Activated naive CD4-positive, alpha-beta T cell treated with Interleukin-2 at 50 U/mL for 16 hours (primary cell): Measurements from ENCODE around the gene ZBTB17.

ENCODE experiments used
- DNase-seq: peaks from one replicate; pipeline ENCODE4 v3.0.0-alpha.2; 2020

Gene ZBTB17

GRCh38 chr1:15959827-15960446 lies 16.0 kb downstream of the ZBTB17 start:
- peak; percentile 41 for DNase-seq

- DNase-seq: no peak
Measured at GRCh38 chr1:15959424-15959823, 16.5 kb downstream of the ZBTB17 start.

- DNase-seq: no peak
Measured at GRCh38 chr1:15958793-15959192, 17.1 kb downstream of the ZBTB17 start.

GRCh38 chr1:15958111-15958510 lies 17.8 kb downstream of the ZBTB17 start:
- no peak for DNase-seq

- no peak for DNase-seq
Measured at GRCh38 chr1:15957221-15958095, 18.4 kb downstream of the ZBTB17 start.

GRCh38 chr1:15956150-15956549 lies 19.8 kb downstream of the ZBTB17 start:
- no peak for DNase-seq

GRCh38 chr1:15955552-15955951 lies 20.3 kb downstream of the ZBTB17 start:
- no peak for DNase-seq

- no peak for DNase-seq
Measured at GRCh38 chr1:15954316-15954715, 21.6 kb downstream of the ZBTB17 start.

GRCh38 chr1:15953791-15954241 lies 22.1 kb downstream of the ZBTB17 start:
- no peak for DNase-seq

GRCh38 chr1:15953294-15953771 lies 22.6 kb downstream of the ZBTB17 start:
- DNase-seq: no peak

- DNase-seq: no peak
Measured at GRCh38 chr1:15952317-15953258, 23.3 kb downstream of the ZBTB17 start.

GRCh38 chr1:15951341-15952153 lies 24.4 kb downstream of the ZBTB17 start:
- peak; percentile 63 for DNase-seq

- peak; percentile 84 for DNase-seq
Measured at GRCh38 chr1:15950763-15951295, 25.1 kb downstream of the ZBTB17 start.

GRCh38 chr1:15950302-15950701 lies 25.6 kb downstream of the ZBTB17 start:
- peak; percentile 72 for DNase-seq

GRCh38 chr1:15949453-15950245 lies 26.3 kb downstream of the ZBTB17 start:
- DNase-seq: peak; percentile 94

- DNase-seq: no peak
Measured at GRCh38 chr1:15948595-15949452, 27.1 kb downstream of the ZBTB17 start.

- no peak for DNase-seq
Measured at GRCh38 chr1:15948091-15948591, 27.8 kb downstream of the ZBTB17 start.

GRCh38 chr1:15947382-15948090 lies 28.4 kb downstream of the ZBTB17 start:
- peak; percentile 31 for DNase-seq
